H1 (cell line): ENCODE measurements around the gene ZBTB16. TPM values are rescaled to one million over a fixed set of nuclear protein-coding genes. Genes with fewer than 3 reads are reported as not detected.

Source experiments
- CEBPB ChIP-seq: IDR thresholded peaks from 2 replicates; pipeline ENCODE4 v1.6.1; 2012; ENCODE audit warnings: low read depth, low read length
- CHD1 ChIP-seq: IDR thresholded peaks from 2 replicates; pipeline ENCODE4 v1.6.1; 2012; ENCODE audit warnings: low read depth, low read length, improper control_type of control experiment
- HDAC2 ChIP-seq, 2 experiments: fragments of 300-600 bp in 1 of 2; sonication (generic) in 1 of 2; IDR thresholded peaks; 2 replicates each; pipeline ENCODE4 v1.6.1; 2011 to 2012; ENCODE audit warnings: low read depth in 2 of 2, low read length in 2 of 2, mild to moderate bottlenecking in 2 of 2, moderate library complexity in 2 of 2, borderline replicate concordance in 1 of 2, inconsistent platforms in 1 of 2
- POU5F1 ChIP-seq: IDR thresholded peaks from 2 replicates; pipeline ENCODE4 v1.6.1; 2011; ENCODE audit warnings: low read depth, mild to moderate bottlenecking, low read length, moderate library complexity
- RBBP5 ChIP-seq: IDR thresholded peaks from 2 replicates; pipeline ENCODE4 v1.7.1; 2012; ENCODE audit warnings: low read depth, mild to moderate bottlenecking, inconsistent platforms, low read length, moderate library complexity, borderline replicate concordance
- TAF7 ChIP-seq: optimal IDR thresholded peaks from 2 replicates; pipeline ENCODE3; 2011; ENCODE audit warnings: low read depth, mild to moderate bottlenecking, inconsistent platforms, low read length, moderate library complexity, borderline replicate concordance
- polyA plus RNA-seq, 7 experiments: library from polyadenylated mRNA; depleted of rRNA in 3 of 7; stranded (reverse) in 5 of 7; unstranded in 2 of 7; fragments of >200 nt in 5 of 7; fragments of 200-250 nt in 2 of 7; gene quantifications; 1 replicate in 5 of 7; 2 replicates in 1 of 7; 4 replicates in 1 of 7; pipeline versions ENCODE4 v1.2.1 to v1.2.3, GENCODE V29; 2011 to 2013; ENCODE audit warnings: missing spikeins in 2 of 7, mixed read lengths in 2 of 7
- total RNA-seq: library from RNA; stranded (reverse); fragmentation: NEBNext Ultra II Directional; extraction: Animal tissue kit (Norgen Biotek cat#: 25700); gene quantifications from 2 replicates; pipeline ENCODE4 v1.2.1, GENCODE V29; 2021

The ZBTB16 gene
- total and polyA plus RNA-seq, 2 of the 8 experiments (the other 6 are each of a cell fraction or from before 2014, with no cell fraction given) = 0.12 to 0.61 TPM

- TF ChIP-seq HDAC2 (IDR thresholded peaks at IDR 0.05; ENCODE audit: borderline replicate concordance in 1 of 2, low read depth in 2 of 2, low read length in 2 of 2) = no peak
- TF ChIP-seq CHD1 = no peak
- TF ChIP-seq CEBPB = no peak
- no peak for TF ChIP-seq RBBP5
- no peak for TF ChIP-seq TAF7
- TF ChIP-seq POU5F1 = no peak
These were observed 178.1 kb downstream of the ZBTB16 start (continued) for GRCh38 chr11:114237321-114238280.
